B cell (primary cell): ENCODE results near the gene C9orf43. TPM values are rescaled to one million over a fixed set of nuclear protein-coding genes. Genes with fewer than 3 reads are reported as not detected.

Experiments used
- ATAC-seq: fragments of 200-7000 bp; cut with Tn5 transposase; one replicate; pipeline ENCODE4 v1.10.0; 2021; ENCODE audit warnings: low read depth, mild to moderate bottlenecking, moderate number of reproducible peaks, moderate library complexity
- CTCF ChIA-PET: fragments of 350-600 bp; sonication (Branson Sonifier 250); formaldehyde crosslinking; loops from one replicate; lab custom pipeline; 2021; ENCODE audit warnings: antibody characterized with exemption, inconsistent platforms; lab: Charles Lee
- POLR2A ChIA-PET: fragments of 350-600 bp; sonication (Branson Sonifier 250); formaldehyde crosslinking; loops from one replicate; lab custom pipeline; 2021; ENCODE audit warnings: antibody characterized with exemption; lab: Charles Lee
- DNase-seq: peaks from one replicate; pipeline ENCODE4 v3.0.0; 2013
- H2AFZ ChIP-seq: 2 replicates; pipeline ENCODE4 v1.6.1; 2012; ENCODE audit warnings: mild to moderate bottlenecking, low read depth, low read length; ENCODE audit not compliant: insufficient read depth, poor library complexity, severe bottlenecking
- H3K27ac ChIP-seq, 2 donors: 1 replicate in 1 of 2; 2 replicates in 1 of 2; pipeline ENCODE4 v1.5.1; 2012 to 2013; ENCODE audit warnings: low read length in 2 of 2, mild to moderate bottlenecking in 2 of 2, moderate library complexity in 1 of 2
- H3K27me3 ChIP-seq, 4 experiments: fragments of 200-600 bp in 1 of 4; sonication (generic) in 1 of 4; replicated peaks in 1 of 4; 1 replicate in 2 of 4; 2 replicates in 2 of 4; pipeline versions ENCODE4 v1.6.1 to v1.7.0; 2013 to 2016; ENCODE audit warnings: low read length in 3 of 4, mild to moderate bottlenecking in 2 of 4, mixed read lengths in 1 of 4, moderate library complexity in 1 of 4; ENCODE audit not compliant: insufficient read depth in 4 of 4, control insufficient read depth in 3 of 4; ENCODE audit errors: control extremely low read depth in 1 of 4
- H3K36me3 ChIP-seq, 2 experiments: replicated peaks in 1 of 2; 1 replicate in 1 of 2; 2 replicates in 1 of 2; pipeline versions ENCODE4 v1.6.1 to v1.7.1; 2013; ENCODE audit warnings: low read length in 1 of 2; ENCODE audit not compliant: insufficient read depth in 2 of 2, control insufficient read depth in 1 of 2; ENCODE audit errors: control extremely low read depth in 1 of 2, extremely low read depth in 1 of 2
- H3K4me1 ChIP-seq, 2 donors: fragments of 200-600 bp in 1 of 2; sonication (generic) in 1 of 2; 1 replicate in 1 of 2; 2 replicates in 1 of 2; pipeline versions ENCODE4 v1.5.1 to v1.6.1; 2013 to 2017; ENCODE audit warnings: low read length in 2 of 2; ENCODE audit not compliant: control insufficient read depth in 2 of 2, insufficient read depth in 2 of 2
- H3K4me2 ChIP-seq: replicated peaks from 2 replicates; pipeline ENCODE3; 2012; ENCODE audit warnings: mild to moderate bottlenecking, low read depth, low read length; ENCODE audit not compliant: poor library complexity, severe bottlenecking
- H3K4me3 ChIP-seq, 5 experiments: fragments of 200-600 bp in 1 of 5; sonication (generic) in 1 of 5; 1 replicate in 3 of 5; 2 replicates in 2 of 5; pipeline versions ENCODE4 v1.5.1 to v1.7.0; 2011 to 2016; ENCODE audit warnings: low read length in 4 of 5, mild to moderate bottlenecking in 4 of 5, low read depth in 2 of 5, control low read depth in 1 of 5, moderate library complexity in 1 of 5; ENCODE audit not compliant: insufficient read depth in 1 of 5; ENCODE audit errors: control extremely low read depth in 1 of 5, extremely low read depth in 1 of 5
- H3K79me2 ChIP-seq: fragments of 200-600 bp; sonication (generic); one replicate; pipeline ENCODE4 v1.6.0; 2016; ENCODE audit warnings: low read length; ENCODE audit not compliant: control insufficient read depth, insufficient read depth
- H3K9ac ChIP-seq: fragments of 200-600 bp; sonication (generic); 2 replicates; pipeline ENCODE4 v1.6.1; 2017; ENCODE audit warnings: mild to moderate bottlenecking, low read length, moderate library complexity
- H3K9me3 ChIP-seq, 3 donors: one replicate each; pipeline versions ENCODE4 v1.6.1 to v1.7.1; 2013; ENCODE audit warnings: low read length in 2 of 3; ENCODE audit not compliant: control insufficient read depth in 2 of 3, insufficient read depth in 1 of 3; ENCODE audit errors: control extremely low read depth in 1 of 3
- H4K20me1 ChIP-seq: 2 replicates; pipeline ENCODE4 v1.6.0; 2012; ENCODE audit warnings: mild to moderate bottlenecking, low read length; ENCODE audit not compliant: insufficient read depth, control insufficient read depth, poor library complexity, severe bottlenecking
- H3K27ac Mint-ChIP-seq: one replicate; pipeline ENCODE4 v1.8.0; 2021; ENCODE audit warnings: mixed read lengths
- H3K27me3 Mint-ChIP-seq: one replicate; pipeline ENCODE4 v1.8.0; 2021; ENCODE audit warnings: mixed read lengths
- H3K4me1 Mint-ChIP-seq: one replicate; pipeline ENCODE4 v1.8.0; 2021; ENCODE audit warnings: mixed read lengths
- H3K4me3 Mint-ChIP-seq: one replicate; pipeline ENCODE4 v1.8.0; 2021; ENCODE audit warnings: mixed read lengths
- H3K9me3 Mint-ChIP-seq: one replicate; pipeline ENCODE4 v1.8.0; 2022; ENCODE audit warnings: mixed read lengths; ENCODE audit not compliant: insufficient read depth
- CTCF ChIP-seq: fragments of 200-600 bp; IDR thresholded peaks from one replicate; pipeline ENCODE4 v1.8.0; 2022; ENCODE audit warnings: antibody characterized with exemption, mild to moderate bottlenecking
- EZH2 ChIP-seq: IDR thresholded peaks from 2 replicates; pipeline ENCODE4 v1.6.1; 2012; ENCODE audit warnings: borderline replicate concordance, low read depth, mild to moderate bottlenecking, moderate library complexity, low read length; ENCODE audit not compliant: insufficient read depth, poor library complexity, severe bottlenecking
- WGBS: methylation state at CpG from one replicate; pipeline ENCODE4 v1.1.5; 2013; ENCODE audit warnings: missing lambda C conversion rate; ENCODE audit not compliant: insufficient coverage; 5-methylcytosine and 5-hydroxymethylcytosine counted together
- intact Hi-C: fragments of 100-400 bp; cut with micrococcal nuclease; formaldehyde crosslinking; loops from one replicate; pipeline ENCODE4 v1.10.0; 2022
- polyA plus RNA-seq: library from polyadenylated mRNA; depleted of rRNA; stranded (reverse); fragments of >200 nt; gene quantifications from 2 replicates; pipeline ENCODE4 v1.2.3, GENCODE V29; 2012
- total RNA-seq, 2 donors: library from RNA; stranded (reverse); fragments of 120-200 nt in 1 of 2; gene quantifications; 1 replicate in 1 of 2; 2 replicates in 1 of 2; pipeline versions ENCODE4 v1.2.3 to v1.2.4, GENCODE V29; 2013 to 2022

Gene C9orf43
- total and polyA plus RNA-seq, 2 donors (not counting 1 experiment from before 2014, with no cell fraction given) = 0.57 to 1.7 TPM

- ChIA-PET POLR2A (no interaction called here), CTCF (interaction anchor here (0.6 kb wide), 1 partner anchor 469 kb away, joined by 3 read pairs; no protein-coding TSS in a partner anchor)
- Mint-ChIP-seq H3K4me3 (no peak overlapping the region), H3K9me3 (no peaks in the 10 kb centered on the region), H3K4me1 (peaks cover 16% of the 10 kb centered on the region), H3K27ac (no peak overlapping the region), H3K27me3 (no peaks in the 10 kb centered on the region)
- intact Hi-C loops = no loop called here
- ATAC-seq = no peak
- Histone ChIP-seq H3K79me2 (peaks cover 5% of the 10 kb centered on the region), H3K4me1 (peaks cover 4 to 14% of the 10 kb centered on the region in 2 donors), H3K4me2 (no peak overlapping the region), H3K27ac (no peak overlapping the region), H3K9ac (no peak overlapping the region), H2AFZ (no peak overlapping the region), H4K20me1 (no peaks in the 10 kb centered on the region), H3K9me3 (no peaks in the 10 kb centered on the region), H3K36me3 (peaks cover 0 to 25% of the 10 kb centered on the region in 2 experiments), H3K4me3 (no peak overlapping the region), H3K27me3 (no peaks in the 10 kb centered on the region)
- DNase-seq = no peak
- WGBS = 95% methylated on average over 24 of the region's 24 CpGs
- TF ChIP-seq EZH2 = no peak
- no peak for TF ChIP-seq CTCF
Observed at GRCh38 chr9:113373676-113374392, 36.7 kb upstream of the C9orf43 start.
